Measurements from ENCODE around the gene NMT2. TPM values are rescaled to one million over a fixed set of nuclear protein-coding genes. Genes with fewer than 3 reads are reported as not detected.

The NMT2 gene
- 5.7 and 5.9 TPM in 2 replicates for polyA plus RNA-seq (2013)

DNA sequence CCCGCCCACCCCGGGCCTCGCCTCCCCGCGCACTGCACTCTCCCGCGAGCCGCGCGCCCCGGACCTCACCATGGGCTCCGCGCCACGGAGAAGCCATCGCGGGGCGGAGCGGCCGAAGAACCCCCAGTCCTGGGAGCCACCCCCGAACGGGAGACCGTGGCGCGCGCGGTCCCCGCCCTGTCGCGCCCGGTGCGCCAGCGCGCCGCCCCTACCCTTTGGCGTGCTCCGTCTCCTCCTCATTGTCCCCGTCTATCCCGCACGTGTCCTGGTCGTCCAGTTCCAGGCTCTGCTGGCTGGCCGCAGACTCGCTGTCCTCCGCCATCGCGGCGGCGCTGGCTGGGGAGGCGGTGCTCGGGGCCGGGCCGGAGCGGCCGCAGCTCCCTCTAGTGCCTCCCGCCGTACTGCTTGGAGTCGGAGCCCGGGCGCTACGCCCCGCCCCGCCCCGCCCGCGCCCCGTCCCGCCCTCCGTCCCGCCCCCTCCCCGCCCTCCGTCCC lies at the start of gene NMT2:
NMT2 (minus strand) TSS at position 403 of the 495 bp plus-strand sequence; CDS start at position 322, 81 bp downstream.
- H3K4me2 ChIP-seq (ENCODE audit: low read length): peak within 1 kb of the TSS; percentile 91
- H2BK120ac ChIP-seq (ENCODE audit: insufficient read depth, low read length, poor library complexity): no peak within 1 kb of the TSS
- peak within 1 kb of the TSS; percentile 85 for H2AFZ ChIP-seq (ENCODE audit: insufficient read depth, low read length, poor library complexity)
- H3K4me3 ChIP-seq (ENCODE audit: low read depth, low read length): peak within 1 kb of the TSS; percentile 96
- H3K79me1 ChIP-seq (ENCODE audit: low read length): peaks cover 5% of the 10 kb centered on the region
- H2AK5ac ChIP-seq (ENCODE audit: low read length): no peak within 1 kb of the TSS
- peak within 1 kb of the TSS; percentile 20 for H4K91ac ChIP-seq (ENCODE audit: low read depth, low read length)
- H3K79me2 ChIP-seq (ENCODE audit: control insufficient read depth, insufficient read depth, low read length, poor library complexity): no peaks in the 10 kb centered on the region
- peak within 1 kb of the TSS; percentile 37 for H4K12ac ChIP-seq (ENCODE audit: low read depth, low read length)
- H3K14ac ChIP-seq (ENCODE audit: low read length): peak within 1 kb of the TSS; percentile 46
- peak within 1 kb of the TSS; percentile 9 for H3K27ac ChIP-seq (ENCODE audit: low read depth, low read length)
- H3K9ac ChIP-seq (ENCODE audit: low read length): peak within 1 kb of the TSS; percentile 67
- peak; percentile 81 to 88 for DNase-seq
- H3K27me3 ChIP-seq (ENCODE audit: insufficient read depth, low read length): no peaks in the 10 kb centered on the region
- peak within 1 kb of the TSS; percentile 56 for H3K18ac ChIP-seq (ENCODE audit: low read length)
- no peak within 1 kb of the TSS for H3K23ac ChIP-seq (ENCODE audit: low read length)
- peak within 1 kb of the TSS; percentile 28 for H2BK5ac ChIP-seq (ENCODE audit: low read depth, low read length, poor library complexity)
- H3K4me1 ChIP-seq (ENCODE audit: control insufficient read depth in 1 of 2, insufficient read depth in 2 of 2, low read length in 2 of 2): peaks cover 7 to 10% of the 10 kb centered on the region in 2 experiments
- H2BK12ac ChIP-seq (ENCODE audit: low read length): peak within 1 kb of the TSS; percentile 13
- WGBS (ENCODE audit: extremely low coverage, insufficient coverage, insufficient read length): no CpG with 5 or more reads among the region's 70 CpGs
- H3K36me3 ChIP-seq (ENCODE audit: control insufficient read depth in 1 of 2, insufficient read depth in 2 of 2, low read length in 2 of 2): no peaks in the 10 kb centered on the region
- H3K9me3 ChIP-seq (ENCODE audit: insufficient read depth, low read depth, low read length): no peaks in the 10 kb centered on the region
- peak within 1 kb of the TSS; percentile 49 for H4K8ac ChIP-seq (ENCODE audit: low read depth, low read length)
- no peak within 1 kb of the TSS for H3K4ac ChIP-seq (ENCODE audit: low read depth, low read length)

- Histone ChIP-seq H2AK5ac (ENCODE audit: low read length) (no peak overlapping the region), H2BK5ac (ENCODE audit: low read depth, low read length, poor library complexity) (no peak overlapping the region), H2BK12ac (ENCODE audit: low read length) (no peak overlapping the region), H3K23ac (ENCODE audit: low read length) (no peak overlapping the region), H3K14ac (ENCODE audit: low read length) (no peak overlapping the region), H4K91ac (ENCODE audit: low read depth, low read length) (no peak overlapping the region), H3K36me3 (ENCODE audit: control insufficient read depth in 1 of 2, insufficient read depth in 2 of 2, low read length in 2 of 2) (peaks cover 25% of the 10 kb centered on the region in 2 experiments), H3K4ac (ENCODE audit: low read depth, low read length) (no peak overlapping the region), H2BK120ac (ENCODE audit: insufficient read depth, low read length, poor library complexity) (no peak overlapping the region), H3K9ac (ENCODE audit: low read length) (no peak overlapping the region), H4K8ac (ENCODE audit: low read depth, low read length) (no peak overlapping the region), H3K27ac (ENCODE audit: low read depth, low read length) (no peak overlapping the region), H4K12ac (ENCODE audit: low read depth, low read length) (no peak overlapping the region), H3K4me2 (ENCODE audit: low read length) (no peak overlapping the region), H3K27me3 (ENCODE audit: insufficient read depth, low read length) (no peaks in the 10 kb centered on the region), H2AFZ (ENCODE audit: insufficient read depth, low read length, poor library complexity) (no peak overlapping the region), H3K79me1 (ENCODE audit: low read length) (no peaks in the 10 kb centered on the region), H3K4me3 (ENCODE audit: low read depth, low read length) (no peak overlapping the region), H3K9me3 (ENCODE audit: insufficient read depth, low read depth, low read length) (no peaks in the 10 kb centered on the region), H3K4me1 (ENCODE audit: control insufficient read depth in 1 of 2, insufficient read depth in 2 of 2, low read length in 2 of 2) (no peaks in the 10 kb centered on the region), H3K79me2 (ENCODE audit: control insufficient read depth, insufficient read depth, low read length, poor library complexity) (no peaks in the 10 kb centered on the region), H3K18ac (ENCODE audit: low read length) (no peak overlapping the region)
- DNase-seq: no peak
- no CpG with 5 or more reads among the region's 6 CpGs for WGBS (ENCODE audit: extremely low coverage, insufficient coverage, insufficient read length)
These were observed 48.2 kb upstream of the NMT2 start for GRCh38 chr10:15216700-15217099.

- no peak overlapping the region for H4K12ac ChIP-seq (ENCODE audit: low read depth, low read length)
- no peaks in the 10 kb centered on the region for H3K79me1 ChIP-seq (ENCODE audit: low read length)
- no peaks in the 10 kb centered on the region for H3K9me3 ChIP-seq (ENCODE audit: insufficient read depth, low read depth, low read length)
- no peak overlapping the region for H2BK12ac ChIP-seq (ENCODE audit: low read length)
- no peak overlapping the region for H3K9ac ChIP-seq (ENCODE audit: low read length)
- H2BK120ac ChIP-seq (ENCODE audit: insufficient read depth, low read length, poor library complexity): no peak overlapping the region
- H3K36me3 ChIP-seq (ENCODE audit: control insufficient read depth in 1 of 2, insufficient read depth in 2 of 2, low read length in 2 of 2): peaks cover 22 to 24% of the 10 kb centered on the region in 2 experiments
- H2BK5ac ChIP-seq (ENCODE audit: low read depth, low read length, poor library complexity): no peak overlapping the region
- H3K79me2 ChIP-seq (ENCODE audit: control insufficient read depth, insufficient read depth, low read length, poor library complexity): no peaks in the 10 kb centered on the region
- no peak overlapping the region for H3K23ac ChIP-seq (ENCODE audit: low read length)
- H4K91ac ChIP-seq (ENCODE audit: low read depth, low read length): no peak overlapping the region
- no peak overlapping the region for H3K27ac ChIP-seq (ENCODE audit: low read depth, low read length)
- H2AFZ ChIP-seq (ENCODE audit: insufficient read depth, low read length, poor library complexity): no peak overlapping the region
- H3K27me3 ChIP-seq (ENCODE audit: insufficient read depth, low read length): no peaks in the 10 kb centered on the region
- H4K8ac ChIP-seq (ENCODE audit: low read depth, low read length): no peak overlapping the region
- H3K4me1 ChIP-seq (ENCODE audit: control insufficient read depth in 1 of 2, insufficient read depth in 2 of 2, low read length in 2 of 2): no peaks in the 10 kb centered on the region
- no peak for DNase-seq
- no CpG with 5 or more reads among the region's 17 CpGs for WGBS (ENCODE audit: extremely low coverage, insufficient coverage, insufficient read length)
- no peak overlapping the region for H3K4ac ChIP-seq (ENCODE audit: low read depth, low read length)
- H3K4me2 ChIP-seq (ENCODE audit: low read length): no peak overlapping the region
- H2AK5ac ChIP-seq (ENCODE audit: low read length): no peak overlapping the region
- H3K14ac ChIP-seq (ENCODE audit: low read length): no peak overlapping the region
- H3K18ac ChIP-seq (ENCODE audit: low read length): no peak overlapping the region
- no peak overlapping the region for H3K4me3 ChIP-seq (ENCODE audit: low read depth, low read length)
These were observed 45.7 kb upstream of the NMT2 start for GRCh38 chr10:15214237-15214636.

DNA sequence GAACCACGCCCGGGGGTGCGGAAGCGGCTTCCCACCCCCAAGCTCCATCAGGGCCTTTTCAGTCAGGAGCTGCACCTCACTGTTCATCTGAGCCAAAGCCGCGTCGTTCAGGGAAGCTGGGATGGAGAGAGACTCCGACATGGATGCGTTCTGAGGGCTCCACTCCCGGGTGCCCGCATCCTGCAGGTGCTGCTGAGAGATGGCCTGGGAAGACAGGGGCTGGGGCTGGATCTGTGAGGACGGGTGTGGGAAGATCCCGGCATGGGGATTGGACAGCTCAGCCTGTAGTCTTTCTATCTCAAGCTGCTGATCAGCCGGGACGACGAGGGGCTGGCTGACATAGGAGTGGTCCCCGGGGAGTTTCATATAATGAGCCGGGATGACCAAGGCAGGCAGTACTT lies 45.0 kb upstream of the NMT2 start:
- no peak for DNase-seq
- WGBS (ENCODE audit: extremely low coverage, insufficient coverage, insufficient read length): no CpG with 5 or more reads among the region's 18 CpGs
- H3K27me3 ChIP-seq (ENCODE audit: insufficient read depth, low read length): no peaks in the 10 kb centered on the region

More for the DNA sequence above, 45.0 kb upstream of the NMT2 start:
- Histone ChIP-seq H3K14ac (ENCODE audit: low read length) (no peak overlapping the region), H3K36me3 (ENCODE audit: control insufficient read depth in 1 of 2, insufficient read depth in 2 of 2, low read length in 2 of 2) (peaks cover 19 to 24% of the 10 kb centered on the region in 2 experiments), H3K4me2 (ENCODE audit: low read length) (no peak overlapping the region), H3K27ac (ENCODE audit: low read depth, low read length) (no peak overlapping the region), H2AK5ac (ENCODE audit: low read length) (no peak overlapping the region), H3K79me1 (ENCODE audit: low read length) (no peaks in the 10 kb centered on the region), H2BK12ac (ENCODE audit: low read length) (no peak overlapping the region), H4K8ac (ENCODE audit: low read depth, low read length) (no peak overlapping the region), H2BK5ac (ENCODE audit: low read depth, low read length, poor library complexity) (no peak overlapping the region), H3K4me1 (ENCODE audit: control insufficient read depth in 1 of 2, insufficient read depth in 2 of 2, low read length in 2 of 2) (no peaks in the 10 kb centered on the region), H2AFZ (ENCODE audit: insufficient read depth, low read length, poor library complexity) (no peak overlapping the region), H3K79me2 (ENCODE audit: control insufficient read depth, insufficient read depth, low read length, poor library complexity) (no peaks in the 10 kb centered on the region), H2BK120ac (ENCODE audit: insufficient read depth, low read length, poor library complexity) (no peak overlapping the region), H3K9ac (ENCODE audit: low read length) (no peak overlapping the region), H3K9me3 (ENCODE audit: insufficient read depth, low read depth, low read length) (no peaks in the 10 kb centered on the region), H3K4ac (ENCODE audit: low read depth, low read length) (no peak overlapping the region), H4K12ac (ENCODE audit: low read depth, low read length) (no peak overlapping the region), H3K23ac (ENCODE audit: low read length) (no peak overlapping the region), H3K4me3 (ENCODE audit: low read depth, low read length) (no peak overlapping the region), H3K18ac (ENCODE audit: low read length) (no peak overlapping the region), H4K91ac (ENCODE audit: low read depth, low read length) (no peak overlapping the region)

Data from trophoblast cell (in vitro differentiated cells and primary cell).